ENCODE results near the gene PPFIBP1. TPM values are rescaled to one million over a fixed set of nuclear protein-coding genes. Genes with fewer than 3 reads are reported as not detected.
"Not testable (repeated sequence)": the region's sequence is repeated elsewhere in the genome, so short reads cannot be mapped to it uniquely, and the experiment has no call there.

Gene PPFIBP1
- total and polyA plus RNA-seq, 9 donors = 61.3 to 216 (median 155) TPM

DNA sequence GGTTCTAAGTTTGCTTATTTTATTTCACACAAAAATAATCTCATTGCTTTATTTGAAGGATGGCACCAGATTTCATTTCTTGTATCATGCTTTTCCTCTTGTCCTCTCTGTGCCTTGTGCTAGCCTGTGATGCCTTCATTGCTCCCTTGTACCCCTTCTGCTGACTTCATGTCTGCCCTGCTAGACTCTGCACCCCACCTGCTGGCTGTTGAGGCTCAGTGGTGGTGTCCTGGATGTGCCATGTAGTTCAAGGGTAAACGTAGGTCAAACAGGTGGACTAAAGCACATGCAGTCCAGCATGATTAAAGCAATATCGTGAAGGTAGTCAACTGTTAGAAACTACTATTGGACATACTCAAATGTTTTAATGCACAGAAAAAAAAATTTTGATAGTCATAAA, 208.3 kb downstream of the PPFIBP1 start:
- WGBS, 3 donors = 53 to 66% (median 61%) methylated on average over 2 of the region's 2 CpGs
- H3K9me3 ChIP-seq = no peaks in the 10 kb centered on the region
- no peaks in the 10 kb centered on the region for H3K36me3 ChIP-seq
- no peak overlapping the region for H3K27ac ChIP-seq
- no peaks in the 10 kb centered on the region for H3K27me3 ChIP-seq
- intact Hi-C loops (cut with DNase I) = loop anchor here in 1 of 4 donors (5.0 kb wide), 1 partner anchor 210 kb away; no protein-coding TSS in a partner anchor
- no peak overlapping the region for H3K4me3 ChIP-seq
- TF ChIP-seq, protein P1, sequence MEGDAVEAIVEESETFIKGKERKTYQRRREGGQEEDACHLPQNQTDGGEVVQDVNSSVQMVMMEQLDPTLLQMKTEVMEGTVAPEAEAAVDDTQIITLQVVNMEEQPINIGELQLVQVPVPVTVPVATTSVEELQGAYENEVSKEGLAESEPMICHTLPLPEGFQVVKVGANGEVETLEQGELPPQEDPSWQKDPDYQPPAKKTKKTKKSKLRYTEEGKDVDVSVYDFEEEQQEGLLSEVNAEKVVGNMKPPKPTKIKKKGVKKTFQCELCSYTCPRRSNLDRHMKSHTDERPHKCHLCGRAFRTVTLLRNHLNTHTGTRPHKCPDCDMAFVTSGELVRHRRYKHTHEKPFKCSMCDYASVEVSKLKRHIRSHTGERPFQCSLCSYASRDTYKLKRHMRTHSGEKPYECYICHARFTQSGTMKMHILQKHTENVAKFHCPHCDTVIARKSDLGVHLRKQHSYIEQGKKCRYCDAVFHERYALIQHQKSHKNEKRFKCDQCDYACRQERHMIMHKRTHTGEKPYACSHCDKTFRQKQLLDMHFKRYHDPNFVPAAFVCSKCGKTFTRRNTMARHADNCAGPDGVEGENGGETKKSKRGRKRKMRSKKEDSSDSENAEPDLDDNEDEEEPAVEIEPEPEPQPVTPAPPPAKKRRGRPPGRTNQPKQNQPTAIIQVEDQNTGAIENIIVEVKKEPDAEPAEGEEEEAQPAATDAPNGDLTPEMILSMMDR (IDR thresholded peaks at IDR 0.05) = no peak
- TF ChIP-seq POLR2A (IDR thresholded peaks at IDR 0.05) (no peak), EP300 (IDR thresholded peaks at IDR 0.05) (no peak)
- H3K4me1 ChIP-seq (ENCODE audit: insufficient read depth) = no peaks in the 10 kb centered on the region
- DNase-seq = no peak

GRCh38 chr12:27733052-27733656, 209.1 kb downstream of the PPFIBP1 start:
- Histone ChIP-seq H3K36me3 (no peaks in the 10 kb centered on the region), H3K4me3 (no peak overlapping the region), H3K4me1 (ENCODE audit: insufficient read depth) (no peaks in the 10 kb centered on the region), H3K27ac (no peak overlapping the region), H3K27me3 (no peaks in the 10 kb centered on the region), H3K9me3 (no peaks in the 10 kb centered on the region)
- intact Hi-C loops (cut with DNase I) = loop anchor here in 1 of 4 donors (5.0 kb wide), 1 partner anchor 209 kb away; no protein-coding TSS in a partner anchor
- TF ChIP-seq EP300 (IDR thresholded peaks at IDR 0.05) (no peak), POLR2A (IDR thresholded peaks at IDR 0.05) (no peak)
- TF ChIP-seq, protein P1 (IDR thresholded peaks at IDR 0.05) = peak; percentile 37 to 77 (median 69)
- 26 to 42% (median 31%) methylated on average over 3 of the region's 3 CpGs for WGBS, 3 donors
- peak in 1 of 5 donors; percentile 28 for DNase-seq

- no peaks in the 10 kb centered on the region for H3K4me1 ChIP-seq (ENCODE audit: insufficient read depth)
- H3K27me3 ChIP-seq = no peaks in the 10 kb centered on the region
- no peaks in the 10 kb centered on the region for H3K9me3 ChIP-seq
- no peak overlapping the region for H3K4me3 ChIP-seq
- no peak overlapping the region for H3K27ac ChIP-seq
- 82 to 92% (median 91%) methylated on average over 1 of the region's 1 CpG for WGBS, 3 donors
- no peak for TF ChIP-seq POLR2A (IDR thresholded peaks at IDR 0.05)
- TF ChIP-seq, protein P1 (IDR thresholded peaks at IDR 0.05) = no peak
- no peak for TF ChIP-seq EP300 (IDR thresholded peaks at IDR 0.05)
- intact Hi-C loops (cut with DNase I) = loop anchor here in 1 of 4 donors (5.0 kb wide), 1 partner anchor 209 kb away; no protein-coding TSS in a partner anchor
- no peaks in the 10 kb centered on the region for H3K36me3 ChIP-seq
- no peak for DNase-seq
These were observed 209.8 kb downstream of the PPFIBP1 start for GRCh38 chr12:27733791-27734190.

DNA sequence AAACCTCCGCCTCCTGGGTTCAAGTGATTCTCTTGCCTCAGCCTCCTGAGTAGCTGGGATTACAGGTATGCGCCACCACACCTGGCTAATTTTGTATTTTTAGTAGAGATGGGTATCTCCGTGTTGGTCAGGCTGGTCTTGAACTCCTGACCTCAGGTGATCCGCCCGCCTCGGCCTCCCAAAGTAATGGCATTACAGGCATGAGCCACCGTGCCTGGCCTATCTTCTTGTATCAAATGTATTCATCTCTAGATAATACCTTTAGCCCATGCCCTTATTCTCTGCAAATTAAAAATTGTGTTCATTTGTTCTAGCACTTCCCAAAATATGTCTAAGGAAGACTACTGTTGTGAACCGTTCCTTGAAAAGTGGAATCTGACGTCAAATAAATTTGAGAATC, 210.3 kb downstream of the PPFIBP1 start:
- intact Hi-C loops (cut with DNase I) = loop anchor here in 1 of 4 donors (5.0 kb wide), 1 partner anchor 208 kb away; no protein-coding TSS in a partner anchor
- H3K9me3 ChIP-seq; H3K36me3 ChIP-seq; H3K4me1 ChIP-seq (ENCODE audit: insufficient read depth); DNase-seq; H3K4me3 ChIP-seq; H3K27ac ChIP-seq; H3K27me3 ChIP-seq: not testable (repeated sequence)
- 87 to 88% (median 88%) methylated on average over 9 of the region's 9 CpGs for WGBS, 3 donors

DNA sequence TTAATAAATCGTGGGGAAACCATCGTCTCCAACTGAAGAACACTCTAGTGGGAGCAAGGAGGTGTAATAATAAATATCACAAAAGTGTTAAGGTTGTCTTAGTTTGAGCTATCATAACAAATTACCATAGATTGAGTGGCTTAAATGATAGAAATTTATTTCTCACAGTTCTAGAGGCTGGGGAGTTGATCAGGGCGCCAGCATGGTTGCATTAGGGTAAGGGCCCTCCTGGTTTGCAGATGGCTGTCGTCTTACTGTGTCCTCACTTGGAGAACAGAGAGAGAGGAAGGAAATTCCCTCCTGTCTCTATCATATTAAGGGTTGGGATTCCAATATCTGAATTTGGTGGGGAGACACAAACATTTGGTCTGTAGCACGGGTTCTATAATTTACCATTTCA, 219.6 kb downstream of the PPFIBP1 start:
- TF ChIP-seq POLR2A (IDR thresholded peaks at IDR 0.05) (no peak), EP300 (IDR thresholded peaks at IDR 0.05) (no peak)
- TF ChIP-seq, protein P1 (IDR thresholded peaks at IDR 0.05) = no peak
- Histone ChIP-seq H3K9me3 (no peaks in the 10 kb centered on the region), H3K36me3 (no peaks in the 10 kb centered on the region), H3K4me1 (ENCODE audit: insufficient read depth) (no peaks in the 10 kb centered on the region), H3K27ac (no peak overlapping the region), H3K4me3 (no peak overlapping the region), H3K27me3 (no peaks in the 10 kb centered on the region)
- intact Hi-C loops (cut with DNase I) = loop anchor here in 1 of 4 donors (10.0 kb wide), 1 partner anchor 71 kb away; no protein-coding TSS in a partner anchor
- 95 to 98% (median 97%) methylated on average over 5 of the region's 5 CpGs for whole genome bisulfite sequencing, 3 donors
- DNase-seq = no peak
